IMR-90 (cell line): ENCODE data around the gene CDC42BPA. TPM values are rescaled to one million over a fixed set of nuclear protein-coding genes. Genes with fewer than 3 reads are reported as not detected.

Experiments
- ATAC-seq: fragments of 200-7000 bp; cut with Tn5 transposase; 2 replicates; pipeline ENCODE4 v1.9.1; 2020; ENCODE audit warnings: low read depth, mild to moderate bottlenecking, moderate library complexity
- BruUV-seq: library from RNA; stranded (reverse); fragments of 400-500 nt; replicated peaks from 2 replicates; lab custom pipeline; 2021; lab: Mats Ljungman, UMichigan
- CTCF ChIA-PET: fragments of 300-600 bp; formaldehyde crosslinking; extraction: SDS; loops from one replicate; lab custom pipeline; 2021; ENCODE audit warnings: antibody characterized with exemption; lab: Yijun Ruan, JAX
- POLR2A ChIA-PET: fragments of 300-600 bp; sonication (Branson Sonifier 250); formaldehyde crosslinking; loops from one replicate; lab custom pipeline; 2022; ENCODE audit warnings: antibody characterized with exemption; ENCODE audit not compliant: unreplicated experiment; lab: Charles Lee
- DNase-seq: peaks from one replicate; pipeline ENCODE4 v3.0.0; 2013
- H2AFZ ChIP-seq: replicated peaks from 2 replicates; pipeline ENCODE3; 2013; ENCODE audit warnings: low read length, mild to moderate bottlenecking; ENCODE audit not compliant: poor library complexity
- H2AK5ac ChIP-seq: 2 replicates; pipeline ENCODE4 v1.6.1; 2013; ENCODE audit warnings: low read depth, low read length, inconsistent platforms
- H2AK9ac ChIP-seq: replicated peaks from 2 replicates; pipeline ENCODE3; 2013; ENCODE audit warnings: mild to moderate bottlenecking, low read depth, low read length, moderate library complexity; ENCODE audit not compliant: poor library complexity
- H2BK120ac ChIP-seq: 2 replicates; pipeline ENCODE4 v1.6.1; 2013; ENCODE audit warnings: low read depth, low read length, inconsistent platforms
- H2BK15ac ChIP-seq: 3 replicates; pipeline ENCODE4 v1.6.1; 2013; ENCODE audit warnings: low read depth, low read length, inconsistent platforms
- H2BK20ac ChIP-seq: 2 replicates; pipeline ENCODE4 v1.6.1; 2013; ENCODE audit warnings: low read depth, mild to moderate bottlenecking, inconsistent platforms, low read length, moderate library complexity
- H2BK5ac ChIP-seq: 2 replicates; pipeline ENCODE4 v1.6.1; 2013; ENCODE audit warnings: mild to moderate bottlenecking, low read depth, low read length, inconsistent platforms; ENCODE audit not compliant: poor library complexity, severe bottlenecking
- H3K14ac ChIP-seq: replicated peaks from 2 replicates; pipeline ENCODE4 v1.6.1; 2013; ENCODE audit warnings: low read depth, low read length, inconsistent platforms
- H3K18ac ChIP-seq: 2 replicates; pipeline ENCODE4 v1.6.1; 2013; ENCODE audit warnings: low read depth, low read length, control low read depth
- H3K23ac ChIP-seq: 2 replicates; pipeline ENCODE4 v1.6.1; 2013; ENCODE audit warnings: low read depth, low read length, inconsistent platforms
- H3K27ac ChIP-seq: 2 replicates; pipeline ENCODE4 v1.5.1; 2013; ENCODE audit warnings: mild to moderate bottlenecking, control low read depth, low read length; ENCODE audit not compliant: insufficient read depth
- H3K27me3 ChIP-seq: 2 replicates; pipeline ENCODE4 v1.6.1; 2013; ENCODE audit warnings: low read length; ENCODE audit not compliant: control insufficient read depth, insufficient read depth
- H3K36me3 ChIP-seq: 2 replicates; pipeline ENCODE4 v1.6.1; 2013; ENCODE audit warnings: low read length, mixed read lengths; ENCODE audit not compliant: control insufficient read depth, insufficient read depth
- H3K4ac ChIP-seq: 2 replicates; pipeline ENCODE4 v1.6.1; 2013; ENCODE audit warnings: low read depth, low read length, inconsistent platforms
- H3K4me1 ChIP-seq: 2 replicates; pipeline ENCODE4 v1.6.1; 2013; ENCODE audit warnings: low read length, mixed read lengths; ENCODE audit not compliant: control insufficient read depth, insufficient read depth
- H3K4me2 ChIP-seq: 2 replicates; pipeline ENCODE4 v1.6.1; 2013; ENCODE audit warnings: low read depth, mild to moderate bottlenecking, control low read depth, low read length, moderate library complexity
- H3K4me3 ChIP-seq: 2 replicates; pipeline ENCODE4 v1.5.1; 2013; ENCODE audit warnings: low read depth, mild to moderate bottlenecking, control low read depth, low read length, moderate library complexity; ENCODE audit not compliant: insufficient read depth
- H3K56ac ChIP-seq: 2 replicates; pipeline ENCODE4 v1.6.1; 2013; ENCODE audit warnings: low read length, inconsistent platforms; ENCODE audit not compliant: insufficient read depth; ENCODE audit errors: extremely low read depth
- H3K79me1 ChIP-seq, 2 experiments: 2 replicates each; pipeline ENCODE4 v1.6.1; 2013; ENCODE audit warnings: low read length in 2 of 2, inconsistent platforms in 1 of 2, low read depth in 1 of 2
- H3K9ac ChIP-seq: 2 replicates; pipeline ENCODE4 v1.6.1; 2013; ENCODE audit warnings: low read depth, low read length, control low read depth
- H3K9me1 ChIP-seq: 2 replicates; pipeline ENCODE4 v1.6.1; 2013; ENCODE audit warnings: low read length, inconsistent platforms; ENCODE audit not compliant: insufficient read depth
- H3K9me3 ChIP-seq: 2 replicates; pipeline ENCODE4 v1.6.1; 2013; ENCODE audit warnings: low read length; ENCODE audit not compliant: control insufficient read depth, insufficient read depth
- H4K20me1 ChIP-seq: 2 replicates; pipeline ENCODE4 v1.6.1; 2013; ENCODE audit warnings: low read length, inconsistent platforms; ENCODE audit not compliant: insufficient read depth
- H4K5ac ChIP-seq: 2 replicates; pipeline ENCODE4 v1.6.1; 2013; ENCODE audit warnings: mild to moderate bottlenecking, low read depth, low read length, control low read depth
- H4K8ac ChIP-seq, 2 experiments: 2 replicates each; pipeline ENCODE4 v1.6.1; 2013; ENCODE audit warnings: low read depth in 2 of 2, low read length in 2 of 2, control low read depth in 1 of 2, inconsistent platforms in 1 of 2
- H4K91ac ChIP-seq: 2 replicates; pipeline ENCODE4 v1.6.1; 2013; ENCODE audit warnings: low read depth, low read length, inconsistent platforms; ENCODE audit not compliant: insufficient read depth
- BHLHE40 ChIP-seq: fragments of 150-350 bp; IDR thresholded peaks from 2 replicates; pipeline ENCODE4 v1.6.1; 2016; ENCODE audit warnings: mild to moderate bottlenecking, low read depth, low read length
- CHD1 ChIP-seq: IDR thresholded peaks from 2 replicates; pipeline ENCODE4 v1.6.1; 2012; ENCODE audit warnings: low read depth, low read length, improper control_type of control experiment
- FOS ChIP-seq: fragments of 150-350 bp; IDR thresholded peaks from 2 replicates; pipeline ENCODE4 v1.6.1; 2016; ENCODE audit warnings: low read depth, low read length
- MAFK ChIP-seq: IDR thresholded peaks from 2 replicates; pipeline ENCODE4 v1.6.1; 2012; ENCODE audit warnings: low read depth, low read length, improper control_type of control experiment
- POLR2A ChIP-seq: IDR thresholded peaks from 2 replicates; pipeline ENCODE4 v1.6.1; 2012; ENCODE audit warnings: mild to moderate bottlenecking, low read depth, low read length
- RAD21 ChIP-seq: IDR thresholded peaks from 2 replicates; pipeline ENCODE4 v1.6.1; 2012; ENCODE audit warnings: low read length, improper control_type of control experiment
- RFX5 ChIP-seq: IDR thresholded peaks from 2 replicates; pipeline ENCODE4 v1.8.0; 2012; ENCODE audit warnings: low read depth, mild to moderate bottlenecking, low read length, moderate library complexity
- WGBS, 2 experiments: methylation state at CpG; one replicate each; pipeline versions ENCODE4 v1.1.5 to v1.1.7; 2013; ENCODE audit warnings: missing lambda C conversion rate in 2 of 2; ENCODE audit not compliant: insufficient read length in 1 of 2; ENCODE audit errors: extremely low coverage in 2 of 2; 5-methylcytosine and 5-hydroxymethylcytosine counted together
- dilution Hi-C: fragments of 300-500 bp; cut with HindIII; formaldehyde crosslinking; loops from one replicate; pipeline ENCODE4 v1.14.3; 2018; ENCODE audit warnings: low sequenced_read_pairs; ENCODE audit not compliant: unreplicated experiment
- in situ Hi-C: fragments of 300-500 bp; cut with MboI; formaldehyde crosslinking; loops from 3 replicates; pipeline ENCODE4 v1.14.3; 2019; ENCODE audit warnings: low sequenced_read_pairs, inconsistent platforms, mixed read lengths
- intact Hi-C: fragments of 100-400 bp; cut with micrococcal nuclease; formaldehyde crosslinking; loops from 2 replicates; pipeline ENCODE4 v1.10.0; 2022
- polyA plus RNA-seq, 3 experiments: library from polyadenylated mRNA; depleted of rRNA; stranded (reverse); fragments of >200 nt; gene quantifications; 2 replicates each; pipeline ENCODE4 v1.2.3, GENCODE V29; 2012; ENCODE audit warnings: low replicate concordance in 1 of 3
- total RNA-seq: library from RNA; depleted of rRNA; stranded (reverse); fragments of >200 nt; gene quantifications from 2 replicates; pipeline ENCODE4 v1.2.3, GENCODE V29; 2012
- TF ChIP-seq, protein P1 (sequence below): conservative IDR thresholded peaks from 2 replicates; pipeline ENCODE4 v1.5.1; 2012; ENCODE audit warnings: mild to moderate bottlenecking, low read depth, low read length, improper control_type of control experiment
- TF ChIP-seq, protein P2 (sequence below): fragments of 150-350 bp; IDR thresholded peaks from 2 replicates; pipeline ENCODE4 v1.6.1; 2017; ENCODE audit warnings: mild to moderate bottlenecking, antibody characterized with exemption, low read length, low read depth

The CDC42BPA gene
- total and polyA plus RNA-seq, 2 of the 4 experiments (the other 2 are of a cell fraction), result 9.4 to 27.8 TPM

DNA sequence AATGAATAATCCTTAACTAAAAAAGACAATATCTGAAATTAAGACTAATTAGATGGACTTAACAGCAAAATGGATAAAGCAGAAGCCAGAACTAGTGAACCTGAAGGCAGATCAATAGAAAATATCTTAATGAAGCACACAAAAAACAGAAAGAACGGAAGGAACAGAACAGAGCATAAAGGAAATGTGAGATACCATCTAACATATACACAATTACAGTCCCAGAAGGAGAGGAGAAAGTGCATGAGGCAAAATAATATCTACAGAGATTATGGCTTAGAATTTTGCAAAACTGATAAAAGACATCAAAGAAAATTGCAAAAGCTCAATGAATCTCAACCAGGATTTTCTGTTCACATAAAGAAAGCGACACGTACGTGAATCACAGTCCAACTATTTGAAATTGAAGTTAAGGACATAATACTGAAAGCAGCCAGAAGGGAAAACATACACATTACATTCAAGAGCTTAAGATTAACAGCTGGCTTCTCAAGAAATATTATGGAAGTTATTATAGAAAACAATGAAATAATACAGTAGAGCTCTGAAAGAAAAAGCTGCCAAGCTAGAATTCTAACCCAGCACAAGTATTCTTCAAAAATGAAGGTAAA lies 182.0 kb downstream of the CDC42BPA start:
- TF ChIP-seq, protein P1, sequence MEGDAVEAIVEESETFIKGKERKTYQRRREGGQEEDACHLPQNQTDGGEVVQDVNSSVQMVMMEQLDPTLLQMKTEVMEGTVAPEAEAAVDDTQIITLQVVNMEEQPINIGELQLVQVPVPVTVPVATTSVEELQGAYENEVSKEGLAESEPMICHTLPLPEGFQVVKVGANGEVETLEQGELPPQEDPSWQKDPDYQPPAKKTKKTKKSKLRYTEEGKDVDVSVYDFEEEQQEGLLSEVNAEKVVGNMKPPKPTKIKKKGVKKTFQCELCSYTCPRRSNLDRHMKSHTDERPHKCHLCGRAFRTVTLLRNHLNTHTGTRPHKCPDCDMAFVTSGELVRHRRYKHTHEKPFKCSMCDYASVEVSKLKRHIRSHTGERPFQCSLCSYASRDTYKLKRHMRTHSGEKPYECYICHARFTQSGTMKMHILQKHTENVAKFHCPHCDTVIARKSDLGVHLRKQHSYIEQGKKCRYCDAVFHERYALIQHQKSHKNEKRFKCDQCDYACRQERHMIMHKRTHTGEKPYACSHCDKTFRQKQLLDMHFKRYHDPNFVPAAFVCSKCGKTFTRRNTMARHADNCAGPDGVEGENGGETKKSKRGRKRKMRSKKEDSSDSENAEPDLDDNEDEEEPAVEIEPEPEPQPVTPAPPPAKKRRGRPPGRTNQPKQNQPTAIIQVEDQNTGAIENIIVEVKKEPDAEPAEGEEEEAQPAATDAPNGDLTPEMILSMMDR, result no peak
- TF ChIP-seq, protein P2, sequence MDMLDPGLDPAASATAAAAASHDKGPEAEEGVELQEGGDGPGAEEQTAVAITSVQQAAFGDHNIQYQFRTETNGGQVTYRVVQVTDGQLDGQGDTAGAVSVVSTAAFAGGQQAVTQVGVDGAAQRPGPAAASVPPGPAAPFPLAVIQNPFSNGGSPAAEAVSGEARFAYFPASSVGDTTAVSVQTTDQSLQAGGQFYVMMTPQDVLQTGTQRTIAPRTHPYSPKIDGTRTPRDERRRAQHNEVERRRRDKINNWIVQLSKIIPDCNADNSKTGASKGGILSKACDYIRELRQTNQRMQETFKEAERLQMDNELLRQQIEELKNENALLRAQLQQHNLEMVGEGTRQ, result no peak
- TF ChIP-seq RFX5, result no peak
- no peak for TF ChIP-seq CHD1
- TF ChIP-seq POLR2A, result no peak
- TF ChIP-seq MAFK, result no peak
- TF ChIP-seq RAD21, result no peak
- TF ChIP-seq FOS, result no peak
- TF ChIP-seq BHLHE40, result no peak
- Histone ChIP-seq H2BK20ac (no peak overlapping the region), H2BK5ac (no peak overlapping the region), H2AK5ac (no peak overlapping the region), H2BK120ac (no peak overlapping the region), H3K79me1 (peaks cover 0 to 6% of the 10 kb centered on the region in 2 experiments; a peak in 3 of 4 replicates), H2AK9ac (no peak overlapping the region), H3K36me3 (peaks cover 3% of the 10 kb centered on the region; the same call in 1 of the 2 replicates), H2AFZ (no peak overlapping the region), H3K9ac (no peak overlapping the region), H3K9me1 (no peaks in the 10 kb centered on the region), H3K4me3 (no peak overlapping the region), H3K4me2 (no peak overlapping the region), H4K91ac (no peak overlapping the region), H3K56ac (no peak overlapping the region), H3K9me3 (no peaks in the 10 kb centered on the region), H3K23ac (no peak overlapping the region), H4K5ac (no peak overlapping the region), H2BK15ac (no peak overlapping the region), H3K4me1 (peaks cover 2% of the 10 kb centered on the region; the same call in 1 of the 2 replicates), H4K20me1 (no peaks in the 10 kb centered on the region), H4K8ac (no peak overlapping the region), H3K4ac (no peak overlapping the region), H3K14ac (no peak overlapping the region), H3K27me3 (no peaks in the 10 kb centered on the region), H3K18ac (no peak overlapping the region), H3K27ac (no peak overlapping the region)
- WGBS, 2 experiments, result no CpG with 5 or more reads among the region's 4 CpGs
- ChIA-PET POLR2A (no interaction called here), CTCF (no interaction called here)
- peak; percentile 16 for DNase-seq
- no TSS peak for BruUV-seq
- dilution Hi-C loops, result no loop called here
- intact Hi-C loops, result no loop called here
- in situ Hi-C loops, result loop anchor here (25.0 kb wide), 1 partner anchor 301 kb away; no protein-coding TSS in a partner anchor
- no peak for ATAC-seq
